Peyer's patch (tissue), 4 donors: ENCODE data around the gene PKP4.

Experiments used
- POLR2A ChIP-seq, 2 donors: fragments of 450-650 bp; IDR thresholded peaks; one replicate each; pipeline ENCODE4 v1.5.1; 2017; ENCODE audit warnings: antibody characterized with exemption in 2 of 2, mild to moderate bottlenecking in 2 of 2, moderate library complexity in 2 of 2
- TF ChIP-seq, protein P1 (sequence below), 6 experiments: fragments of 450-650 bp in 4 of 6; fragments of 200-600 bp in 2 of 6; sonication (generic) in 1 of 6; IDR thresholded peaks; one replicate each; pipeline ENCODE4 v1.5.1; 2017 to 2019; ENCODE audit warnings: antibody characterized with exemption in 6 of 6, mild to moderate bottlenecking in 3 of 6, moderate library complexity in 1 of 6

DNA sequence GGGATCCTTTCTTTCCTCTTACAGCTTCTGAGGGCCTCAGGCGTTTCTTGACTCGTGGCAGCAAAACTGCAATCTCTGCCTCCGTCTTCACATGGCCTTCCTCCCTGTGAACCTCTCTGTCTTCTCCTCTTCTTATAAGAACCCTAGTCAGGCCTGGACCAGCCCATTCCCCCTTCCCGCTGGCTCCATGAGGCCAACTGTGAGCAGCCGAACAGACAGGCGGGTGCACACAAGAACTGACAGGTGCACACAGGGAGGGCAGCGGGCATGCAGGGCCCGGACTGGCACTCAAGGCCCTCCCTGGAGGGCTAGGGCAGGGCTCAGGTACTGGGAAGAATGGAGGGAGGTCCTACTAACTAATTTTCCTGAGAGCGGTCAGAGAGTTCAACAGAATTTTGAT is 246.0 kb downstream of the PKP4 start:
- TF ChIP-seq, protein P1, sequence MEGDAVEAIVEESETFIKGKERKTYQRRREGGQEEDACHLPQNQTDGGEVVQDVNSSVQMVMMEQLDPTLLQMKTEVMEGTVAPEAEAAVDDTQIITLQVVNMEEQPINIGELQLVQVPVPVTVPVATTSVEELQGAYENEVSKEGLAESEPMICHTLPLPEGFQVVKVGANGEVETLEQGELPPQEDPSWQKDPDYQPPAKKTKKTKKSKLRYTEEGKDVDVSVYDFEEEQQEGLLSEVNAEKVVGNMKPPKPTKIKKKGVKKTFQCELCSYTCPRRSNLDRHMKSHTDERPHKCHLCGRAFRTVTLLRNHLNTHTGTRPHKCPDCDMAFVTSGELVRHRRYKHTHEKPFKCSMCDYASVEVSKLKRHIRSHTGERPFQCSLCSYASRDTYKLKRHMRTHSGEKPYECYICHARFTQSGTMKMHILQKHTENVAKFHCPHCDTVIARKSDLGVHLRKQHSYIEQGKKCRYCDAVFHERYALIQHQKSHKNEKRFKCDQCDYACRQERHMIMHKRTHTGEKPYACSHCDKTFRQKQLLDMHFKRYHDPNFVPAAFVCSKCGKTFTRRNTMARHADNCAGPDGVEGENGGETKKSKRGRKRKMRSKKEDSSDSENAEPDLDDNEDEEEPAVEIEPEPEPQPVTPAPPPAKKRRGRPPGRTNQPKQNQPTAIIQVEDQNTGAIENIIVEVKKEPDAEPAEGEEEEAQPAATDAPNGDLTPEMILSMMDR (IDR thresholded peaks at IDR 0.05): no peak
- TF ChIP-seq POLR2A (IDR thresholded peaks at IDR 0.05): no peak
